Sciatic nerve (tissue), 2 donors: ENCODE data around the gene CXCL8. TPM values are rescaled to one million over a fixed set of nuclear protein-coding genes. Genes with fewer than 3 reads are reported as not detected.
"Not testable (repeated sequence)": the region's sequence is repeated elsewhere in the genome, so short reads cannot be mapped to it uniquely, and the experiment has no call there.

ENCODE experiments used
- ATAC-seq: fragments of 200-7000 bp; cut with Tn5 transposase; one replicate; pipeline ENCODE4 v1.9.1; 2020; ENCODE audit warnings: mild to moderate bottlenecking, moderate library complexity
- DNase-seq: peaks from one replicate; pipeline ENCODE4 v3.0.0-alpha.2; 2020; ENCODE audit warnings: low spot score
- intact Hi-C: fragments of 100-400 bp; cut with DNase I; formaldehyde crosslinking; loops from one replicate; pipeline ENCODE4 v1.14.2; 2022
- total RNA-seq: library from RNA; stranded (reverse); fragmentation: NEBNext Ultra II Directional; extraction: Animal tissue kit (Norgen Biotek cat#: 25700); gene quantifications from one replicate; pipeline ENCODE4 v1.2.1, GENCODE V29; 2021
- donor health status: DM: no; HTN: no; CAD: no.
- donor health status: DM: no; HTN: no; CAD: no.

CXCL8 gene
- 33.0 TPM for total RNA-seq

DNA sequence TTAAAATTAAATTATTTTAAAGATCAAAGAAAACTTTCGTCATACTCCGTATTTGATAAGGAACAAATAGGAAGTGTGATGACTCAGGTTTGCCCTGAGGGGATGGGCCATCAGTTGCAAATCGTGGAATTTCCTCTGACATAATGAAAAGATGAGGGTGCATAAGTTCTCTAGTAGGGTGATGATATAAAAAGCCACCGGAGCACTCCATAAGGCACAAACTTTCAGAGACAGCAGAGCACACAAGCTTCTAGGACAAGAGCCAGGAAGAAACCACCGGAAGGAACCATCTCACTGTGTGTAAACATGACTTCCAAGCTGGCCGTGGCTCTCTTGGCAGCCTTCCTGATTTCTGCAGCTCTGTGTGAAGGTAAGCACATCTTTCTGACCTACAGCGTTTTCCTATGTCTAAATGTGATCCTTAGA is at the start of gene CXCL8:
Gene CXCL8, plus strand, starts transcription at position 217 of the 426 bp plus-strand sequence. Its CDS starts 90 bp downstream, at position 307.
- DNase-seq (peak; percentile 75), ATAC-seq (peak; percentile 97)
- intact Hi-C loops, result no loop called here

DNA sequence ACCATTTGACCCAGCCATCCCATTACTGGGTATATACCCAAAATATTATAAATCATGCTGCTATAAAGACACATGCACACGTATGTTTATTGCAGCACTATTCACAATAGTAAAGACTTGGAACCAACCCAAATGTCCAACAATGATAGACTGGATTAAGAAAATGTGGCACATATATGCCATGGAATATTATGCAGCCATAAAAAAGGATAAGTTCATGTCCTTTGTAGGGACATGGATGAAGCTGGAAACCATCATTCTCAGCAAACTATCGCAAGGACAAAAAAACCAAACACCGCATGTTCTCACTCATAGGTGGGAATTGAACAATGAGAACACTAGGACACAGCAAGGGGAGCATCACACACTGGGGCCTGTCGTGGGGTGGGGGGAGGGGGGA is 49.2 kb upstream of the CXCL8 start:
- intact Hi-C loops, ATAC-seq: not testable (repeated sequence)

DNA sequence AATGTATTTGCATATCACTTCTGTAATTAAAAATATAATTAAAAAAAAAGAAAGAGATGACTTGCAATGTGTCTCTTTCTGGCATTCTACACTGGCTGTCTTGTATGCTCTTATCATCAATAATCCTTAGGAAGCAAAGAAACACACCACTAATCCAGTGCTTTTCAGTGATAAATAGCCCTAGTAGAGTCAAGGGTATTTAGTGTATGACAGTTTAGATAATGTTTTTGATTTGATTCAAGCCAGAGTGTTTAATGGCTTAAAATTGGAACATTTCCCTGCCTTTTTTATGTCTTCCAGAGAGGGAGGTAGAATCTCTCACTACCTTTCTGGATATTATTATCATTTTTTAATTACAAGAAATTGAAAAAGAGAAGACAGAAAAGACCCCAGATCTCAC is 48.6 kb upstream of the CXCL8 start:
- no peak for DNase-seq
- ATAC-seq, result no peak
- intact Hi-C loops, result no loop called here

More for the DNA sequence above, 49.2 kb upstream of the CXCL8 start:
- DNase-seq, result not testable (repeated sequence)

DNA sequence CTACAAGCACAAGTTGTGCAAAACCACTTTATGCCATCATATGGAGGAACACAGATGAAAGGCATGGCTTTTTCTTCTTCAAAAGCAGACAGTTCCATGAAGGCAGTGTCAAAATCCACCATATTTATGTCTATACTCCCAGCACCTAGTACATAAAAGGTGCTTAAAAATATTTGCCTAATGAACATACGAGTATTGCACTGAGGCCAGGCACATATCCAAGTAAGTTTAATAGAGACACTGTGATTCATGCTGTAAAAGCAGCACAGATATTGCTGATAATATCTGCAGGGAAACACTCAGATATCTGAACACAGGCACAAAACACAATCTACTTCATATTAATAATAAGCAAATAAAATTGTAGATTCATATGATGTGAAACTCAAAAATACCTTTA is 48.1 kb upstream of the CXCL8 start:
- intact Hi-C loops, result no loop called here
- ATAC-seq, result no peak
- no peak for DNase-seq

DNA sequence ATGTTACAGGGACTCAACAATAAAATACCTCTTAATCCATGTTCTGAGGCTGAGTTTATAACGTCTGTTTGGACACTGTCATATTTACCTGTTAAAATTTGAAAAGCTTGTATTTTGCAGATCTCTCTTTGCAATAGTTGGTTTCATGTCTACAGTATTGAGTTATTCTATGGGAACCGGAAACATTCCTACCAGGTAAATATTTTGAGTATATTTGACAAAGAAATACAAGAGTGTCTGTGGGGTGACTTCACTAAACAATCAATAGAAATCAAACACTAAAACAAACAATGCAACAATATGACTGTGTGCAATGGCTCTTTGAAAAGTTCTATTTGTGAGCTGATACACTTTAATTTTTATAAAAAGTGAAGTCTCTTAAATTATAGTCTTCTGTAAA is 47.7 kb upstream of the CXCL8 start:
- no peak for DNase-seq
- intact Hi-C loops, result no loop called here
- no peak for ATAC-seq

DNA sequence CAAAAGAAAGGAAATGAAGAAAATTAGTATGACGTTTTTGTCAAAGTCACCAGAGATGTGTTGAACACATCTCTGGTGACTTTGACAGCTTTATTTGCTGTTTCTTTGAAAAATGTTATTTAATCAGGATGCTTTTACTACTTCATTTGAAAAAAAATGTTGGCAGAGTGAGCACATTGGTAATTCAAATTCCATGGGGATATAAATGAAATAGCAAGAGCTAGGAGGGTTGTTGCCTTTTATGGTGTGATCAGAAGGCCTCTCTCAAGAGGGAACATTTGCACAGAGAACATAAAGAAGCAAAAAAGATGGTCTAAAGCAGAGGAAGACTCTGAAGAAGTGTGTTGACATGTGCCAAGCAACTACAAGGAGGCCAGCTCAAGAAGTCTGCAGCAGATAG is 46.6 kb upstream of the CXCL8 start:
- DNase-seq (no peak), ATAC-seq (no peak)
- intact Hi-C loops, result no loop called here

DNA sequence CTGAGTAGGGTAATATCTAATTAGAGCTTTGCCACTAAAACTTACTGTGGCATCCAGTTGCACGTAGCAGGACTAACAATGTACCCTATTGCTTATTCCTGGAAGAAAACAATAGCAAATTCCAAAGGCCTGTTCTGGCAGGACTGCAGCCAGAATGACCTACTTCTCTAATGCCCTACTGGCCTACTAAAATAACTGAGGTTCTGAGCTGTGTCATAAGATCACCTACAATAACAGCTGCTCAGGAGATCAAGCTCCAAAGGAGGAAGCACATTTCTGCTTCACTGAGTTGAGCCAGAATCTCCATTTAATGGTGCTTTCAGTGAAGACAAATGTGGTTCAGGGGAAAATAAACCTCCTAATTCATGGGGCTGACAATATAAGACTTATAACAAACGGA is 42.2 kb upstream of the CXCL8 start:
- ATAC-seq, result peak; percentile 86

DNA sequence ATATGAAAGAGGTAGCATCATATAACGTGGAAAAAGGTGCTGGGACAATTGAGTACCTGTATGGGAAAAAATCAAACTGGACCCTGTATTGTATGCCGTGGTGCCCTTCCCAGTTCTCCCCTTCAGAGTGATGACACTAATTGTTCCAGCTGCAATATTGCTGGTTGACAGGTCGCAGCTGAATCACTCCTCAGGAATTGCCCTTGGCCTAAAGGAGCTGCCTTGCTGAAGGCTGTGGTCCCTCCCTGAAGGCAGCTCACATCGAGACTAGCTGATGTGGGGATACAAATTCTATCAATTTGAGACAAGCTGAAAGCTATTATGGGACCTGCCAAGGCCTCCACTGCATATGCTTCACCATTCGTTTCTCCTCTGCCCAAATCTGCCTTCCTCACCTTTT is 39.3 kb upstream of the CXCL8 start:
- intact Hi-C loops, result no loop called here
- ATAC-seq (no peak), DNase-seq (no peak)

More for the DNA sequence above, 42.2 kb upstream of the CXCL8 start:
- intact Hi-C loops, result no loop called here
- DNase-seq, result no peak

DNA sequence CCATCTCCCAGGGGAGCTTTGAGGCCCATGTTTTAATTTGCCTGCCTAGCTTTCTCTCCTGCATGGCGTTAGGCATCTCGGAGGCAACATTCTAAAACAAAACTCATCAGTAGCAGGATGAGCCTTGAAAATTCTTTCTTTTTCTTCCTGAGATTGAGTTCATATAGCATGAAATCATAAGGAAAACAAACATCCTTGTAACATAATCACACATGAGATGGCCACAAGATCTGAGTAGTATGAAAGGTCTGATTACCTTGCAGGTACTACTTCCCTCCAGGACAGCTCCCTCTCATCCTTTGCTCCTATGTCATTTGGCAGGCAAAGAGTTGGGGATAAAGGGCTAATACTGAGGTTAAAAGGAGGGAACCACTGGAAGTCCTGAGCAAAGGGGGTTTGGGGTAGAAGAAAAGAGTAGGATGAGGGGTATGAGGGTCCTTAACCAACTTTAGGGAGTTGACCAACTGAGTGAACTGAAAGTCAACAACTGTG is 37.5 kb upstream of the CXCL8 start:
- intact Hi-C loops, result no loop called here
- ATAC-seq (no peak), DNase-seq (no peak)

DNA sequence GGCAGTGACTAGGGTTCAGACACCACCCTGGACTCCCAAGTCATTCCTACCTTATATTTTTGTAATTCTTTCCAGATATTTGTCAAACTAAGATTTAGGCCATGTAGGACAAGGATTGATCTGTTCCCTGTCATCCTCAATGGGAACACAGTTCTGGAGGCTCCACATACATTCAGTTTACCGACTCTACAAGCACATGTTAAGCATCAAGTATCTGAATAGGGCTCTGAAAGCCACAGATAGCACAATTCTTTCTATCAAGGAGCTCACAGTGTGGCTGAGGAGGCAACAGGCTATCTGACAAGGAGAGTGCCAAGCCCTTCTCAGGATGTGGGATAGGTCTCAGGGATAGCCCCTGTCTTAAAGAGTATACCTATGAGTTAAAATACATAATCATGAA is 37.0 kb upstream of the CXCL8 start:
- ATAC-seq (no peak), DNase-seq (no peak)
- intact Hi-C loops, result no loop called here

DNA sequence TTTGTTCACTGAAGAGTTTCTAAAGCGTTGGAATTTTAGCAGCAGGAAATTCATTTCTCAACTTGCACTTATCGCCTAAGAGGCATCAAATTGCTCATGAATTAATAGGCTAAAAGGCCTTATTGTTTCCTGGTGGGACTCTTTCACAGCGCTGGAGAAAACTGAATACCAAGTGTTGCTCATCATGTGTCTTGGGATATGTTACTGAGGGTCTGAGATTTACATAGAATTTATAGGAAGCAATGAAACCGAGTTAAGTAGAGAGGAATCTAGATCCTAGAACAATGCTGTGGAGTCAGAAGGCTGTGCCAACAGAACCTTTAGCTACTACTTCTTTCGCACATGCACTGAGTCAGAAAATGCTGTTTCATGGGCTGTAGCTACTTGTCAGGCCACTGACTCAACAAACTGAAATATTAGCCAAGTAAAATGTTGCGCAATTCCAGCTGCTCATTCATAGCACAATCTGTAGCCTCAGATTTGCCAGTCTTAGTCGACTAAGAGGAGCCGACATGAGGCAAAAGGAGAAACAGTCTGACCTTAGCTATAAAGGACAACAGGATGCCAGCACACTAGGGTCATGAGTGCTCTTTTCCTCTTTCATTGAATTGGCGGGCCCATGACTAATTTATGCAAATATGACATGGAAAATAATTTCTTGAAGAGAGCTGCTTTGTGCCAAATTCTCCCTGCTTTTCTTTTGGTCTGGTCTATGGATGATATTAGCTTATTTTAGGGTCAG is 35.9 kb upstream of the CXCL8 start:
- ATAC-seq, result peak; percentile 98
- intact Hi-C loops, result no loop called here
- peak; percentile 59 for DNase-seq

DNA sequence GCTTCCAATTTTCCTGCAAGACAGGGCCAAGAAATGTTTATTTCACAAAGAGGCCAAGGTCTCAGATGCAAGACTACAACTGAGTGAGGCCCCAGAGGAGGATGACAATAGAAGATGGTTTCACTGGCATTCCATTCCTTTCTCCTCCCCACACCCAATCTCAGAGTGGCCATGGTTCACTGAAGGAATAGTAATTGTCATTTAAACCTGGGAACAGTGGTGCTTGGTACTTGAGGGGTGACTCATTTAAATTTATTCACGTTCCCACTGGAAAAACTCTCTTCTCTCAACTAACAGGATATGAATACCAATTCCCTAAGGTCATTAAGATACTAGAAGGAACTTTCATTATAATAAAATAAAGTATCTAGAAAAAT is 35.3 kb upstream of the CXCL8 start:
- peak; percentile 32 for ATAC-seq
- intact Hi-C loops, result no loop called here
- DNase-seq, result no peak

DNA sequence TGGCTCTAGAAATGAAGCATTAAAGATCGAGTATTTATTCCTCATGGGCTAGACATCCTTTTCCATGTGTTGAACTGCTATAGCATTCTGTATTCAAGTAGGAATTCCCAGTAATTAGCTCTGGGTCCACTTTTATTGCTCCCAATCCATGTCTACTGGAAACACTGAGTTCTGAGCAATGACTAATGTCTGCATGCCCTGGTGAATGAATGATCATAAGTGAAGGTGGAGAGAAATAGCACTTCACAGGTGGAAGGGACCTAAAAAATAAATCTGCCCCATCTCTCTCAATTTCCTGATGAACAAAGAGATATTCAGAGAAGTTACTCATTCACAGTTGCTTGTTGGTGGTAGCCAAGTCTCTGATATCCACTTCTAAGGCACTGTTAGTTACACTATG is 34.6 kb upstream of the CXCL8 start:
- ATAC-seq (no peak), DNase-seq (no peak)
- intact Hi-C loops, result no loop called here

DNA sequence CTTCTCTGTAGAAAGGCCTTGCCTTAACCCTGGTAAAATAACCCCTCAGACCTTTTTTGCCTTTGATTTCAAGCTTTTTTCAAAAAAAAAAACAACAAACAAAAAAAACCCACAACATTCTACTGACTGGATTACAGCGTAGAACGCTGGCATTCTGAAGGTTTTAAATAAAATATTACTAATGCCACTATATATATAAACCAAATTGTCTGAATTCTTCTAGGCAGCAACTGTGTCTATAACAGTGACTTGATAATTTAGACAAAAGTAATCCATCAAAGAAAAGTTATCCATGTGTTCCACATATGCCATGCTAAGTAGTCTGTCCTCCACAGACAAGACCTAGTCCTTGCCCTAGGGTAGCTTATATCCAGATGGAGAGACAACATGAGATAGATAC is 33.6 kb upstream of the CXCL8 start:
- no peak for ATAC-seq
- no peak for DNase-seq
- intact Hi-C loops, result no loop called here

DNA sequence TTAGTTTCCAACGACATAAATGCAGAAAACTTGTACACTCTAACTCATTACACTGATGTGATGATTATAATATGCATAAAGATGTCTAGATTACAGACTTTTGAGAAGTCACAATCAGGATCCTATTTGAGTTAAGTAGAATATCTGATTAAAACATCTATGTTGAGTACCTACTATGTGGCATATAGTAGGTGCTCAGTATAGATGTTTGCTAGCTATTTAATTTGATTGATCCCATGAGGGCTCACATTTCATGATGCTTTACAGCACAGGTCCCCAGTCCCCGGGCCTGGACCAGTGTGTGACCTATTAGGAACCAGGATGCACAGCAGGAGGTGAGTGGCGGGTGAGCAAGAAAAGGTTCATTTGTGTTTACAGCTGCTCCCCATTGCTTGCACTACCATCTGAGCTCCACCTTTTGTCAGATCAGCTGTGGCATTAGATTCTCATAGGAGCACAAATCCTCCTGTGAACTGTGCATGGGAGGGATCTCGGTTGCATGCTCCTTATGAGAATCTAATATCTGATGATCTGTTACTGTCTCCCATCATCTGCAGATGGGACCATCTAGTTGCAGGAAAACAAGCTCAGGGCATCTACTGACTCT is 33.0 kb upstream of the CXCL8 start:
- intact Hi-C loops, result no loop called here
- DNase-seq (no peak), ATAC-seq (no peak)

DNA sequence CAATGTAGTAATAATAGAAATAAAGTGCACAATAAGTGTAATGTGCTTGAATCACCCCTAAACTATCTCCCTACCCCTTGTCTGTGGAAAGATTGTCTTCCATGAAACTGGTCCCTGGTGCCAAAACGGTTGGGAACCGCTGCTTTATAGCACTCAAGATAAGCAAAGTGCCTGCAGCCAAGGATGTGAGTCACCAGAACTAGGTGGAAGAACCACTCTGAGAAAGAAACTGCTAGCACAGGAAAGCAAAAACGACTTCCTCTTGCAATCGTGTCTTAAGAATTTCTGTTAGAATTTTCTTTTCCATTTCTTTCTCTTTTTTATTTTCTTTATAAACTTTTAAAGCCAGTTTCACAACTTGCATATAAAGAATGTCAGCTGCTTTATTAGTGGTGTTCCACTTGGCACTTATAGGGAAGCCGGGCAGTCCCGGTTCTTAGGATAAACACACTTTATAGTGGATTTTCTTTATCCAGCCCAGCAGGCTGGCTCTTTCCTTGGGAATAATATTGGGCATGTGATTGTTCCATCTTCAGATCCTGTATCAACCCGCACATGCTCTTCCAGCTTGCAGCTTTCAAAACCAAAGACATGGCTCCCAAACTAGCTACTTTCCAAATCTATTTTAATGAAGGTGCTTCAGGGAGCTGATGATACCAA is 32.3 kb upstream of the CXCL8 start:
- ATAC-seq (no peak), DNase-seq (no peak)
- intact Hi-C loops, result no loop called here

DNA sequence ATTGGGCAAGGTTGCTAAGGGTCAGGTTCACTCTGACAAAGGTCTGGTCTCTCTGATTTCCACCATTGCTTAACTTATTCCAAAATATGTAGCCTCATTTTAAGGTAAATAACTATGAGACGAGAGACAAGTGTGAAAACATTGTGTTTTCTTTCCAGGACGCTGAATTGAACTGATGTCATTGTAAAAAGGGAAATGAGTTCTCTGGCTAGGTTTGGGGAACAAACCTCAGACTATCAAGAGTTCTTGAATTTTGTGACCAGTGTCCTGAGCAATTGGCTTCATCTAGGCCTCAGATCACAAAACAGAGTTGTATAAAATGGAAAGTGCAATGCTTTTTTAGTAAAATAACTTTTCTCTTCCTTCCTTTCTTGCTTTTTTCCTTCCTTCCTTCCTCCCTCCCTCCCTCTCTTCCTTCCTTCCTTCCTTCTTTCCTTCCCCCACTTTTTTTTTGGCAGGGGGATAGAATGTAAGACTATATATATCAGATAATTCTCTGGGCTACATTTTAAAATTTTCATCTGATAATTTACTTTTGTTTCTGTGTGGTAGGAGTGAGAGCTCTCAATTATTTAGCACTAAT is 30.8 kb upstream of the CXCL8 start:
- intact Hi-C loops, result no loop called here
- no peak for DNase-seq
- ATAC-seq, result no peak

DNA sequence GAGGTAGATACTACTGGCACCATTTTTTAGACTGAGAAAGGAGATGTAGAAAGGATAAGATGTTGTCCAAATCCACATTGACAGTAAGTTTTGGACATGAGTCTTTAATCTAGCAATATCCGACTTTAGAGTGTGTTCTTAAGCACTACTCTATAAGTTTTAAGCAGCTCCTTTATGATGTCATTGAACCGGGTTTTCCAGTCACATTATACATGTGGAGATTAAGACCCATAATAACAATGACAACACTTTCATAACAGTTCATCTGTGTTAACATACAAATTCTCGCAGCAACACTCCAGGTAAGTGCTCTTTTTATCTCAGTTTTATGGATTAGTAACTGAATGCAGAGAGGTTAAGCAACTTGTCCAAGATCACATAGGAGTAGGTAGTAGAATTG is 30.3 kb upstream of the CXCL8 start:
- intact Hi-C loops, result no loop called here
- ATAC-seq (no peak), DNase-seq (no peak)

DNA sequence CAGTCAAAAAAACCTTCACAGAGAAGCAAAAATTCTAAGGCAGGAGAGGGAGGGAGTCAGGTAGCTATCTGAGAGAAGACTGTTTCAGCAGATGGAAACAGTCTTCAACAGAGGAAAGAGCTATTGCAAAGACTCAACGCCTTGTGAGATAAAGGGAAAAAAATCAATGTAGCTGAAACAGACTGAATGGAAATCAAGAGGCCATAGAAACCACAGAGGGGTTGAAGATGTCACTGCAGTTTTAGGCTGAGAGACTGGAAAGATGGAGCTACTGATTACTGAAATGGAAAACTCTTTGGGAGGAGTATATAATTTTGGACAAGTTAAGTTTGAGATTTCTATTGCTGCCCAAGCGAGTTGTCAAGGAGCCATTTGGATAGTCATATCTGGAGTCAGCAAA is 28.4 kb upstream of the CXCL8 start:
- intact Hi-C loops, result no loop called here
- ATAC-seq, result no peak

DNA sequence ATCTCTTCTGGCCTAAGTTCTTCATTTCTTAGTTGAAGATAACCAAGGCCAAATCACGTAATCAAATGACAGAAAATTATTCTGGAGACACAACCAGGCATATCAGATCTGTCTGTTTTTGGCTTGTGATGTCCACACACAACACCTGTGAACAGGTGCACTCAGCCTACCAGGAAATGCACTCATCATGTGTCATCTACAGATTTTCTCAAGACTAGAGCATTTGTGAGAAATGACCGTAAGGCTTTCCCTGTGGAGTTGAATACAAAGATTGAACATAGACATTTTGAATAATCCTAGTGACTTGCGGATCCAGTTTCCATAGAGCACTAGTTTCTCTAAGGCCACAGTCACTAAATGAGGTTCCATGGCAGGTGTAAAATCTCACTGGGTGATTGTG is 26.7 kb upstream of the CXCL8 start:
- ATAC-seq (no peak), DNase-seq (no peak)
- intact Hi-C loops, result no loop called here

More for the DNA sequence above, 28.4 kb upstream of the CXCL8 start:
- DNase-seq, result no peak
